MM.1S (cell line): ENCODE results near the gene CFAP119.

Experiments
- EZH2 ChIP-seq: fragments of 300-600 bp; sonication (generic); optimal IDR thresholded peaks from 2 replicates; pipeline ENCODE3; 2017; ENCODE audit warnings: low read depth, mild to moderate bottlenecking, antibody characterized with exemption, low read length, mixed read lengths
- EZH2phosphoT487 ChIP-seq: fragments of 300-600 bp; sonication (generic); IDR thresholded peaks from 2 replicates; pipeline ENCODE4 v1.6.1; 2018; ENCODE audit warnings: antibody characterized with exemption, low read length
- TF ChIP-seq, protein P1 (sequence below): fragments of 300-600 bp; sonication (generic); IDR thresholded peaks from 2 replicates; pipeline ENCODE4 v1.5.1; 2016; ENCODE audit warnings: antibody characterized with exemption, low read length, mixed read lengths

DNA sequence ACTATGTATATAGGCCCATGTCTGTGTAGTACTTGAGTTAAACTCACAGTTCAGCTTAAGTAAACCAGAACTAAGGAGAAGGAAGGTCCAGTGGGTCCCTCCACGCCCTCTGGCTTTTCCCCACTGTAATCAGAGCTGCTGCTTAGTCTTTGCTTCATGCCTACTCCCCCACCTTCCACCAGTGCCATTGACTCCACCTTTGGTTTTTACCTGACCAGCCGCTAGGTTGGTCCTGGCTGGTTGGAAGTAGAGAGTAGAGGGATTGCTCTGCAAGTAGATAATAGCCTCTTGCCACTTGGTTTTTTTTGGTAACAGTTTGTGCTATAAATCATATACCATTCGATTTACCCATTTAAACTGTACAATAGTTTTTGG lies 36.5 kb downstream of the CFAP119 start:
- TF ChIP-seq, protein P1, sequence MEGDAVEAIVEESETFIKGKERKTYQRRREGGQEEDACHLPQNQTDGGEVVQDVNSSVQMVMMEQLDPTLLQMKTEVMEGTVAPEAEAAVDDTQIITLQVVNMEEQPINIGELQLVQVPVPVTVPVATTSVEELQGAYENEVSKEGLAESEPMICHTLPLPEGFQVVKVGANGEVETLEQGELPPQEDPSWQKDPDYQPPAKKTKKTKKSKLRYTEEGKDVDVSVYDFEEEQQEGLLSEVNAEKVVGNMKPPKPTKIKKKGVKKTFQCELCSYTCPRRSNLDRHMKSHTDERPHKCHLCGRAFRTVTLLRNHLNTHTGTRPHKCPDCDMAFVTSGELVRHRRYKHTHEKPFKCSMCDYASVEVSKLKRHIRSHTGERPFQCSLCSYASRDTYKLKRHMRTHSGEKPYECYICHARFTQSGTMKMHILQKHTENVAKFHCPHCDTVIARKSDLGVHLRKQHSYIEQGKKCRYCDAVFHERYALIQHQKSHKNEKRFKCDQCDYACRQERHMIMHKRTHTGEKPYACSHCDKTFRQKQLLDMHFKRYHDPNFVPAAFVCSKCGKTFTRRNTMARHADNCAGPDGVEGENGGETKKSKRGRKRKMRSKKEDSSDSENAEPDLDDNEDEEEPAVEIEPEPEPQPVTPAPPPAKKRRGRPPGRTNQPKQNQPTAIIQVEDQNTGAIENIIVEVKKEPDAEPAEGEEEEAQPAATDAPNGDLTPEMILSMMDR, result no peak
- TF ChIP-seq EZH2 (no peak), EZH2phosphoT487 (no peak)
